ENCODE results near the gene ULK4.

ULK4 gene

DNA sequence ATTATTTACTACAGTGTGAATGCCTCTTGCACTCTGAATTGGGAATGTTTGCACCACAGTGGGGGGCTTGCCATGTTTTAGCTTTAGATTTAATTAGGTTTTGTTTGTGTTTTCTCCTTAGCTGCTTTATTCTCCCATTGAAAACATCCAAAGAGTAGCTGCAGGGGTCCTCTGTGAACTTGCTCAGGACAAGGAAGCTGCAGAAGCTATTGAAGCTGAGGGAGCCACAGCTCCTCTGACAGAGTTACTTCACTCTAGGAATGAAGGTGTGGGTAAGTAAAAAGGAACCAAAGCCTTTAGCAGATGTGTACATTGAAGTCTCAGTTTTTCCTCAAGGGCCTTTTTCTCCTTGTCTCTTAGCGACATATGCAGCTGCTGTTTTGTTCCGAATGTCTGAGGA lies 725.7 kb downstream of the ULK4 start:
- Histone ChIP-seq H2AFZ (ENCODE audit: low read depth, low read length, severe bottlenecking) (no peak overlapping the region), H4K20me1 (ENCODE audit: low read depth, low read length) (peaks cover 5% of the 10 kb centered on the region; the same call in 1 of the 2 replicates), H3K79me2 (ENCODE audit: insufficient read depth, low read length) (peaks cover 4% of the 10 kb centered on the region; the same call in 1 of the 2 replicates), H3K9me3 (ENCODE audit: insufficient read depth, low read length) (no peaks in the 10 kb centered on the region), H3K9me2 (replicated peaks; ENCODE audit: insufficient read depth, low read length) (no peaks in the 10 kb centered on the region), H3K36me3 (ENCODE audit: low read length) (peaks cover 73% of the 10 kb centered on the region), H3K4me3 (ENCODE audit: insufficient read depth, low read length, poor library complexity, severe bottlenecking) (no peak overlapping the region), H3K27ac (ENCODE audit: low read depth, low read length) (no peak overlapping the region), H3K4me2 (ENCODE audit: low read depth, low read length, poor library complexity, severe bottlenecking) (no peak overlapping the region), H3K27me3 (ENCODE audit: low read length) (no peaks in the 10 kb centered on the region), H3K9ac (ENCODE audit: low read length) (no peak overlapping the region), H3F3A (ENCODE audit: insufficient read depth) (peaks cover 4% of the 10 kb centered on the region; the same call in 1 of the 2 replicates)
- no peak for TF ChIP-seq EZH2phosphoT487 (conservative IDR thresholded peaks at IDR 0.05; ENCODE audit: low read length)
- TF ChIP-seq, protein P1, sequence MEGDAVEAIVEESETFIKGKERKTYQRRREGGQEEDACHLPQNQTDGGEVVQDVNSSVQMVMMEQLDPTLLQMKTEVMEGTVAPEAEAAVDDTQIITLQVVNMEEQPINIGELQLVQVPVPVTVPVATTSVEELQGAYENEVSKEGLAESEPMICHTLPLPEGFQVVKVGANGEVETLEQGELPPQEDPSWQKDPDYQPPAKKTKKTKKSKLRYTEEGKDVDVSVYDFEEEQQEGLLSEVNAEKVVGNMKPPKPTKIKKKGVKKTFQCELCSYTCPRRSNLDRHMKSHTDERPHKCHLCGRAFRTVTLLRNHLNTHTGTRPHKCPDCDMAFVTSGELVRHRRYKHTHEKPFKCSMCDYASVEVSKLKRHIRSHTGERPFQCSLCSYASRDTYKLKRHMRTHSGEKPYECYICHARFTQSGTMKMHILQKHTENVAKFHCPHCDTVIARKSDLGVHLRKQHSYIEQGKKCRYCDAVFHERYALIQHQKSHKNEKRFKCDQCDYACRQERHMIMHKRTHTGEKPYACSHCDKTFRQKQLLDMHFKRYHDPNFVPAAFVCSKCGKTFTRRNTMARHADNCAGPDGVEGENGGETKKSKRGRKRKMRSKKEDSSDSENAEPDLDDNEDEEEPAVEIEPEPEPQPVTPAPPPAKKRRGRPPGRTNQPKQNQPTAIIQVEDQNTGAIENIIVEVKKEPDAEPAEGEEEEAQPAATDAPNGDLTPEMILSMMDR (IDR thresholded peaks at IDR 0.05; ENCODE audit: insufficient read depth, low read length, poor library complexity, severe bottlenecking) = no peak

DNA sequence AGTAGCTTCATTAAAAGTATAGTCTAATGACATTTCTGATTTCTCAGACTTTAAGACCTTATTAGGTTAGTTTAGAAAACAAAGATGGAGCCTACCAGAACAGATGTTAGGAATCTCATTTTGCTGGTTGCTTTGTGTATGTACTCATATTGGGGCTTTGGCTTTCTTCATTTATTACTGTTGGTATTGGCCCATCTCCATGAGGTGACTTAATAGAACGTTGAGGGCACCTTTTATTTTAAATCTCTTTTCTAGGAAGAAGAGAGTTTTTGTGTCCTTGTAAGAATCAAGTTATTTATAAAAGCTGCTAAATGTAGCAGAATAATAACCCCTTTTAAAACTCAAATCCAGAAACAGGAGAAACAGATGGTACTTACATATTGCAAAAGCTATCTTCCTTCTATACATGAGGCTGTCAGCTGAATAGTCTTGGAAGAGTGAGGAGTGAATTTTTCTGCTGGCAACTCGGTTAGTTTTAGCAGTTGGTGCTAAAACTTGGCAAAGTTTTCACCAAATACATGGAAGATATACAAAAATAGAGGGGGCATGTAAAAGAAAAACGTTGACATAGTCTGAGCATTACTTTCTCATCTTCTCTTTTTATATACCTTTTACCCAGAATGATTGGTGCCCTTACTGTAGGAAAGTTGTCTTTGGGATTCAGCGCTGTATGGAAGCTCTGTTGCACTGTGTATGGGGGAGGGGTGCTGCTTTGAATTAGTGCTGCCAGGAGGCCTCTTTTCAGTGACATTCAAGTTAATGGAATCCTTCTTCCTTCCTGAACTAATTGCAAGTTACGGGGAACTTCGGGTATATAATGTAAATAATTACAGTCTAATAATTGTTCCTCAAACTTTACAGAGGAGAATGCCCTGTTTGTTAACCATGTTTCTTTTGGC lies 726.8 kb downstream of the ULK4 start:
- Histone ChIP-seq H3K36me3 (ENCODE audit: low read length) (peaks cover 72% of the 10 kb centered on the region), H3K9me2 (replicated peaks; ENCODE audit: insufficient read depth, low read length) (no peaks in the 10 kb centered on the region), H3K27me3 (ENCODE audit: low read length) (no peaks in the 10 kb centered on the region), H3K27ac (ENCODE audit: low read depth, low read length) (no peak overlapping the region), H4K20me1 (ENCODE audit: low read depth, low read length) (peaks cover 10% of the 10 kb centered on the region; the same call in 1 of the 2 replicates), H3K9ac (ENCODE audit: low read length) (no peak overlapping the region), H3K79me2 (ENCODE audit: insufficient read depth, low read length) (peaks cover 11% of the 10 kb centered on the region; the same call in 1 of the 2 replicates), H3F3A (ENCODE audit: insufficient read depth) (no peaks in the 10 kb centered on the region), H2AFZ (ENCODE audit: low read depth, low read length, severe bottlenecking) (no peak overlapping the region), H3K4me3 (ENCODE audit: insufficient read depth, low read length, poor library complexity, severe bottlenecking) (no peak overlapping the region), H3K4me2 (ENCODE audit: low read depth, low read length, poor library complexity, severe bottlenecking) (no peak overlapping the region), H3K9me3 (ENCODE audit: insufficient read depth, low read length) (no peaks in the 10 kb centered on the region)
- TF ChIP-seq EZH2phosphoT487 (conservative IDR thresholded peaks at IDR 0.05; ENCODE audit: low read length) = no peak
- TF ChIP-seq, protein P1 (IDR thresholded peaks at IDR 0.05; ENCODE audit: insufficient read depth, low read length, poor library complexity, severe bottlenecking) = no peak

DNA sequence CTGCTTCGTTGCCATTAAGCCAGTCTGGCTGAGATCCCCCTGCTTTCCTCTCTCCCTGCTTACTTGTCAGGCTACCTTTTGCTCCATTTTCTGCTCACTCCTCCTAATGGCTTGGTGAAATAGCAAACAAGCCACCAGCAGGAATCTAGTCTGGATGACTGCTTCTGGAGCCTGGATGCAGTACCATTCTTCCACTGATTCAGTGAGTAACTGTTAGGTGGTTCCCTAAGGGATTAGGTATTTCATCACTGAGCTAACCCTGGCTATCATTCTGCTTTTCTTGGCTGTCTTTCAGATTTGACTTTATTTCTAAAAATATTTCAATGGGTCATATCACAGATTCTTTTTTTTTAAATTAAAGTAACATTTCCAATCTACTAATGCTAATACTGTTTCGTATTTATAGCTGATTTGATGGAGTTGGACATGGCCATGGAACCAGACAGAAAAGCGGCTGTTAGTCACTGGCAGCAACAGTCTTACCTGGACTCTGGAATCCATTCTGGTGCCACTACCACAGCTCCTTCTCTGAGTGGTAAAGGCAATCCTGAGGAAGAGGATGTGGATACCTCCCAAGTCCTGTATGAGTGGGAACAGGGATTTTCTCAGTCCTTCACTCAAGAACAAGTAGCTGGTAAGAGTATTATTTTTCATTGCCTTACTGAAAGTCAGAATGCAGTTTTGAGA lies 737.6 kb downstream of the ULK4 start:
- Histone ChIP-seq H3K9me3 (ENCODE audit: insufficient read depth, low read length) (no peaks in the 10 kb centered on the region), H3K36me3 (ENCODE audit: low read length) (peaks cover 38% of the 10 kb centered on the region), H2AFZ (ENCODE audit: low read depth, low read length, severe bottlenecking) (no peak overlapping the region), H3K4me2 (ENCODE audit: low read depth, low read length, poor library complexity, severe bottlenecking) (no peak overlapping the region), H3F3A (ENCODE audit: insufficient read depth) (no peaks in the 10 kb centered on the region), H4K20me1 (ENCODE audit: low read depth, low read length) (peaks cover 43% of the 10 kb centered on the region), H3K9me2 (replicated peaks; ENCODE audit: insufficient read depth, low read length) (no peaks in the 10 kb centered on the region), H3K27ac (ENCODE audit: low read depth, low read length) (no peak overlapping the region), H3K27me3 (ENCODE audit: low read length) (no peaks in the 10 kb centered on the region), H3K79me2 (ENCODE audit: insufficient read depth, low read length) (peaks cover 92% of the 10 kb centered on the region), H3K9ac (ENCODE audit: low read length) (no peak overlapping the region), H3K4me3 (ENCODE audit: insufficient read depth, low read length, poor library complexity, severe bottlenecking) (no peak overlapping the region)
- TF ChIP-seq, protein P1 (IDR thresholded peaks at IDR 0.05; ENCODE audit: insufficient read depth, low read length, poor library complexity, severe bottlenecking) = no peak
- no peak for TF ChIP-seq EZH2phosphoT487 (conservative IDR thresholded peaks at IDR 0.05; ENCODE audit: low read length)

Measured in SU-DHL-6 (cell line).